NCI-H2107 (cell line): Measurements from ENCODE around the gene BMP6.

ENCODE experiments used
- DNase-seq: peaks from one replicate; lab custom pipeline; 2025; lab: John Stamatoyannopoulos, UW

BMP6 gene

GRCh38 chr6:7720346-7720745 lies 5.6 kb upstream of the BMP6 start:
- no peak for DNase-seq

GRCh38 chr6:7721649-7722048 lies 4.2 kb upstream of the BMP6 start:
- no peak for DNase-seq

- no peak for DNase-seq
Observed at GRCh38 chr6:7723041-7723447, 2.9 kb upstream of the BMP6 start.

- no peak for DNase-seq
Observed at GRCh38 chr6:7723554-7723953, 2.3 kb upstream of the BMP6 start.

- DNase-seq: no peak
Observed at GRCh38 chr6:7725412-7725811, 487 bp upstream of the BMP6 start.

- no peak for DNase-seq
Observed at GRCh38 chr6:7726416-7727085, 652 bp downstream of the BMP6 start.

- no peak for DNase-seq
Observed at GRCh38 chr6:7727086-7727945, 1.4 kb downstream of the BMP6 start.

GRCh38 chr6:7727946-7728854 lies 2.3 kb downstream of the BMP6 start:
- DNase-seq: no peak

GRCh38 chr6:7728855-7729590 lies 3.1 kb downstream of the BMP6 start:
- no peak for DNase-seq

- no peak for DNase-seq
Observed at GRCh38 chr6:7730001-7730783, 4.3 kb downstream of the BMP6 start.

GRCh38 chr6:7730784-7731227 lies 4.9 kb downstream of the BMP6 start:
- no peak for DNase-seq

GRCh38 chr6:7731294-7731693 lies 5.4 kb downstream of the BMP6 start:
- no peak for DNase-seq

GRCh38 chr6:7732228-7732627 lies 6.3 kb downstream of the BMP6 start:
- no peak for DNase-seq

GRCh38 chr6:7734707-7735383 lies 8.9 kb downstream of the BMP6 start:
- no peak for DNase-seq

- DNase-seq: no peak
Observed at GRCh38 chr6:7737106-7737505, 11.2 kb downstream of the BMP6 start.

- no peak for DNase-seq
Observed at GRCh38 chr6:7737867-7738266, 12.0 kb downstream of the BMP6 start.

GRCh38 chr6:7742223-7742785 lies 16.4 kb downstream of the BMP6 start:
- DNase-seq: no peak

- DNase-seq: no peak
Observed at GRCh38 chr6:7745942-7746341, 20.0 kb downstream of the BMP6 start.

- no peak for DNase-seq
Observed at GRCh38 chr6:7747016-7747415, 21.1 kb downstream of the BMP6 start.

- no peak for DNase-seq
Observed at GRCh38 chr6:7747433-7747832, 21.5 kb downstream of the BMP6 start.
